Pons (tissue), 1 donor: ENCODE results near the gene MOK.

Experiments
- DNase-seq: peaks from one replicate; pipeline ENCODE4 v3.0.0-alpha.2; 2016; ENCODE audit warnings: low spot score

The MOK gene

DNA sequence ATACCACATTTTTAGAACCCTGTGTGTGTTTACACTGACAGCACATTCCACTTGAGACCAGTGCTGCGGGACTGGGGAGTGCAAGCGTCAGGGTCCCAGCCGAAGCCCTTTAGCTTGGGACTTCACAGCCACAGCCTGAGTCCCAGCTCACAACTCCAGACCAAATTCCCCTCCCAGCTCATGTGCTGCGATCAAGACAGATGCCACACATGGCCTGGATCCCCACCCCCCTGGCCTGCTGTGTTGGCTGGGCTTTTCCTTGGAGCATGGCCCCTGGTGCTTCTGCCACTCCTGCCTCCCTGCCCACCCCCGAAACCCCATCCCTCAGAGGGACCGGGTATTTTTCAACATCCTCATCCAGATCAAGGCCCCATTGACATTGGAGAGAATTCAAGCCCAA lies 101.6 kb downstream of the MOK start:
- DNase-seq = peak; percentile 55

GRCh38 chr14:102202944-102203343 lies 102.0 kb downstream of the MOK start:
- DNase-seq = no peak

DNA sequence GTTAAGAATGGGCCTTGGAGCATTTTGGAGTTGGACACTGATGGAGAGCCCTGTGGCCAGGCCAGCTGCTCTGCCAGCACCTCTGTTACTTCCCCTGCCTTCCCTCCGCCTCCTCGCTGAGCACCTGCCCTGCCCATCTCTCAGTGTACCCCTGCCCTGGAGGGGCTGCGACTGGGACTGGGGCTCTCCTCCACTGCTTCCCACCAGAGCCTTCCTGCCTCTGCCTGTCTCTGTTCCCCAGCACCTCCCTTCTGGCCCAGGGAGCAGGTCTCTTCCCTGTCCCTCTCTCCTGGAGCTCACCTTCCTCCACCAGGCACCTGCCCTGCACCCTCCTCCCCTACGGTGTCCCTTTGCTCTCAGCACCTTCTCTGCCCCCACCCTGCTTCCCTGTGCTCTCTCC lies 103.2 kb downstream of the MOK start:
- DNase-seq = no peak

DNA sequence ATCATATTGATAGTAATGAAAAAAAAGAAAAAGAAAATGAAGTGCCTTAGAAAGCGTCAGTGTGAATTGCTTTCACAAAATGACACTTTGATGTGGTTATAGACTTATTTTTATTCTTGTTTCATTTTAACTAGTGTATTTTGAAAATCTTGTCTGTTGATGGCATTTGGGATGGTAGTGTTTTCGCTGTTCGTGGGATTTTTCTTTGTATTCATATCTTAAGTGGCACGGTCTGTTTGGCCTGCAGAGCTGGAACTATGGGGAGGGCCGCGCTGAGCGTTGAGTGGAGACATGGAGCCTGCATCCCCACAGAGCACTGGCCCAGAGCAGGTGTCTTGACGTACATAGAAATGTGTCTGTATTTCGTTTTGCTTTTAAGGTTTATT lies 103.6 kb downstream of the MOK start:
- DNase-seq = no peak

DNA sequence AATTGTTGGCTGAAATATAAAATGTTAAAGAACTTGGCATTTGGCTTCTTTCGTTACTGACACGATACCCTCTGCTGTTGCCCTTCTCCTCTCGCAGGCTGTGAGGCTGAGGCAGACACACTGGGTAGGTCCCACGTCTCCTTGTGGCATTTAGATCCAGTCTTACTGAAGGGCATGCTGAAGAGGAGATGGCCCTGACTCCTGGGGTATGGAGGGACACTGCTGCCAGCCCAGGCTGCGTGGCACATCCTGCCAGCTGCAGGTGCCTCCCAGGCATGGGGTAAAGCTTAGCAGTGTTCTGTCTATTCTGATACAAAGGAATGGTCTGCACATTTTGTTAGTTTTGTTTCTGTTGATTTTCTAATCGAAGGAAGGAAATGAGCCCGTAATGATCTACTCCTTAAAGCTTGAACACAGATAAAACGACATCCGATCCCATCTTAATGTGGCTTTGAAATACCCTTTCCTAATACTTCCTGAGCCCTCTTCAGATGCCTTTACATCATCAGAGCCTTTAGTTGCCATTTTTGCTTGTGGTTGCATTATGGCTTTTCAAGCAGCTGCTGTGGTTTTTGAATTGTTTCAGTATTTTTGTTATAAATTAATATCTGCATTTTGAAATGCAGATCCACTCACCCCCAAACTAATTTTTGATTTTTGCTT lies 104.1 kb downstream of the MOK start:
- peak; percentile 52 for DNase-seq

DNA sequence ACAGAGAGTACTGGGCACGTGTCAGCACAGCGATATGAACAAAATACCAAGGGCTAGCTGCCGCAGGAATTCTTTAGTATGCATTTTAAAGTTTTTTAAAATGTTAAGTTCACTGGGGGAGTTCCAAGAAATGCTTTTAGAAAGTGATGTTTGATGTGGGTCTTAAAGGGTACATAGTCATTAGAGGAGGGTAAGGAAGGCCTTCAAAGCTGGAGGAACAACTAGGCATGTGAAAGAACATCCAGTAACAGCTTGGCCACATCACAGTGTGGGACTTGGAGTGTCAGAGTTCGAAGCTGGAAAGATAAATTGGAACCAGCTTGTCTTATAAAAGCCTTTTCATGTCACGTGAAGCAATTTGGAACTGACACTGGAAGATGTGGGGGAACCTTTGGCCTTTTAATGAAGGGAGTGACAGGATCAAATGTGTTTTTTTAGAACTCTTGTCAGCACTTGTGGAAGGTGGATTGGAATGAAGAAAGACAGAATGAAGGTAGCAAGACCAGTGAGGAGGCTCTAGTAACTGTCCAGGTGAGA lies 107.6 kb downstream of the MOK start:
- no peak for DNase-seq

- DNase-seq = no peak
These were observed 108.1 kb downstream of the MOK start for GRCh38 chr14:102196902-102197230.

GRCh38 chr14:102196039-102196901 lies 108.7 kb downstream of the MOK start:
- peak; percentile 99 for DNase-seq

DNA sequence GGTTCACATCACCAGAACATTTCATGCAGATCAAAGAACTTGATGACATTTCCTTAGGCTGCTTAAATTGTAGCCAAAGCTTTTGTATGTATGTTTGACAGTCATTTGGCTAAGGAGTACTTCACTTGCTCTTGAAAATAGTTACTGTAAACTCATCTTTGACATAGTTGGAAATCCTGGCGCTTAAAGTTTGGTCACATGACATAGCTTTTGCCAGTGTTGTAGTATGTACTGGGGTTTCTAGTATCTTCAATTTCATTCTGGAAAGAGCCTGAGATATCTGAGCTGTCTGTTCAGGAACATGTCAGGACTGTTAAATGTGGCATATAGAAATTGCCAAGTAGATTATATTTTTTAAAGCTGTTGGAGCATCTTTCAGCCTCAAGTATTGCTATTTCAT lies 109.5 kb downstream of the MOK start:
- peak; percentile 49 for DNase-seq

GRCh38 chr14:102194856-102195255 lies 110.1 kb downstream of the MOK start:
- DNase-seq = peak; percentile 51

DNA sequence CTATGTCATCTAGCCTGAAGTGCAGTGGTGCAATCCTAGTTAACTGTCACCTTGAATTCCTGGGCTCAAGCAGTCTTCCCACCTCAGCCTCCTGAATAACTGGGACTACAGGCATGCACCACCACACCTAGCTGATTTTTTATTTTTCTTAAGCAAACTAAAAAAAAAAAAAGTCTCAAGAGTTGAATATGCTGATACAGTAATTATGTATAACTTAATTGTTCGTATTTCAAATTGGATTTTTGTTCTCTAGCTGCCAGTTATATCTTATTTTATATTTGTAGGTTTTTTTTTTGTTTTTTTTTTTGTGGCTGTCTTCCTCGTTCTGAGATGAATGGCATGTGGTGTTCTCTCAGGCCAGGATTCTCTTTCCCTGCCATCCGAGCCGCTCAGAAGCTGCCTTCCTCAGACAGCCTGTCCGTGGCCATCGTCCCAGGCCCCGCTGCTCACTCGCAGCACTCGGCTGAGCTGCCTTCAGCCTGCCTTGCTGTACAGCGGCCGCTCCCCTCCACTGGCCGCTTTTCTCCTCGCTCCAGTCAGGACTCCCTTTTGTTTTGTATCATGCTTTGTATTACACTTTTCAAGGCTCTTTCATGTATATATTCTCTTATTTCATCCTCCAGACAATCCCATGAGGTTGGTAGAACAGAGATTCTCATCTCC lies 112.0 kb downstream of the MOK start:
- peak; percentile 59 for DNase-seq

GRCh38 chr14:102189874-102190273 lies 115.1 kb downstream of the MOK start:
- DNase-seq = no peak

DNA sequence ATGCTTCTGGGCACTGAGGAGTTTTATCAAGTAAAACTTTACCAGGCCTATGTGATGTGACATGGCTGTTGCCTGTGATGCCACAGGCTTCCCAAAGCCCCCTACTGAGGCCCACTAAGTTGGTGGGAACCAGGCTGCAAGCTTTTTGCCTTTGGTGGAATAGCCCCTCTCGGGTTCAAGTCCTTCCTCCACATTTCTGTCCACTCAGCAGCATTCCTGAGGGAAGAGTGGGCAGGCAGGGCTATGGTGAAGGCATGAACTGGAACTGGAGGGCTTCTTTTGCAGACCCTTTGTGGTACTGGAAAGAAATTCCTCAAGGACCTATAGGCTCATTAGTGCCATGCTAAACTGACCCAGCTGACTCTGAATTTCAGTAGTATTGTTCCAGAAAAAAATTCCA lies 116.8 kb downstream of the MOK start:
- no peak for DNase-seq

- peak; percentile 80 for DNase-seq
These were observed 117.4 kb downstream of the MOK start for GRCh38 chr14:102187568-102188001.

GRCh38 chr14:102187044-102187443 lies 117.9 kb downstream of the MOK start:
- DNase-seq = no peak

- DNase-seq = no peak
These were observed 119.6 kb downstream of the MOK start for GRCh38 chr14:102185360-102185759.

GRCh38 chr14:102184316-102185035 lies 120.5 kb downstream of the MOK start:
- peak; percentile 90 for DNase-seq

DNA sequence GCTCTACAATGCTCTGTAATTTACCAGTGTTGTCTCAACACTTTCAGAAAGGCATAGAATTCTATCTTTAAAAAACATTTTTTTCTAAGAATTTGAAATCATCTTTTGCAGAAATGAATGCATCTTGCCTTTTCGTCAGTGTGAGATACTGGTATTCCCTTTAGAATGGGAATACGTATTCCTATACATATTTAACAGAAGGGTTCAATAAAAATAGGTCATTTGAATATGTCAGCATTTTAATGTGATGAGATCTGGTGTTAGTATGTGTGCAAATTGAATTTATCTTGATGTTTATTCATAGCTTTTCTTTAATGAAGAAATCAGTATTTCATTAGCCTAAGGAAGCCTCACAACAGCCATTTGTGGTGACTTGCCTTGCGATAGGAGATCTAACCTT lies 121.1 kb downstream of the MOK start:
- no peak for DNase-seq

DNA sequence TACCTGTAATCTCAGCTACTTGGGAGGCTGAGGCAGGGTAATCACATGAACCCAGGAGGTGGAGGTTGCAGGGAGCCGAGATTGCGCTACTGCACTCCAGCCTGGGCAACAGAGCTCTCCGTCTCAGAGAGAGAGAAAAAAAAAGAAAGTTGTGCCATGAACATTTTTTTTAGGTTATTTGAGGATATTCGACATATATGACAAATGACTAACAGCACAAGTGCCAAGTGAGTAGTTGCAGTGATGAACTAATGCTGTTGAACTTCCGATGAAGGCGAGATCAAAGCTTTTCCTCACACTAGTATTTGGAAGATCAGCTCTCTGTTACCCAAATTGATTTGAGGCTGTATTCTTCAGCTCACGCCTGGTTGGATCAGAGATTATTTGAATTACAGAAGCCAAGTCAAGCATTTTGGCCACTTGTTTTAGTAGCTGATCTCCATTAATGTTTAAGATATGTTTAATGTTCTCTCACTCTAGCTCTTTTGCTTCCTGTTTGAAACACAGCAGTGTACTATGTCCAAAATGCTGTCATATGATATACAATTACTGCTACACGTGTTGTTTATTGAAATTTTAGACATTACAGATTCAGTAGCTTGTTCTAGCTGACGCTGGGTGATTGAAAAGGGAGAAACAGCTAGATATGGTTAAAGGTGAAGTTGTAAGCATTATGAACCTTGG lies 121.9 kb downstream of the MOK start:
- DNase-seq = peak; percentile 53

GRCh38 chr14:102182190-102182589 lies 122.8 kb downstream of the MOK start:
- DNase-seq = peak; percentile 89

DNA sequence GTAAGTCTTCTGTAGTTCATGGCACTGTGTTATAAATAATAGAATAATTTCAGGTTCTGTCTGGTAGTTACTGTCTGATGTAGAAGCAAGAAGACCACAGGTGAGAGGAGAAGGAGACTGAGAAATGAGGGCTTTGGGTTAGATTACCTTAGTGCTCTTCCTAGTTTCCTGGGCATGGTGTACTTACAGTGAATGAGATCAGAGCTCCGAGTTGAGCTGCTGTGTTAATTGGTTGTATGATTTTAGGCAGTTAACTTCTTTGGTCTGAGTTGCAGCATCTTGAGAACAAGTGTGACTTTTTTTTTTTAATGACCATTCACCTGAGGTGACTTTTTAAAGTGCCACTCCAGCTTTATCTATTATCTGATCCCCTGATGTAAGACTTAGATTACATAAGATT lies 123.8 kb downstream of the MOK start:
- DNase-seq = no peak
